OCI-LY3 (cell line): ENCODE measurements around the gene JAKMIP1.

Source experiments
- H2AFZ ChIP-seq: fragments of 200-600, 300-600 bp; shearing (Covaris generic); 2 replicates; pipeline ENCODE4 v1.6.0; 2014; ENCODE audit warnings: antibody characterized with exemption, low read depth, low read length
- H3K27ac ChIP-seq: fragments of 200-600, 300-600 bp; sonication (generic); 2 replicates; pipeline ENCODE4 v1.5.1; 2014; ENCODE audit warnings: mild to moderate bottlenecking, low read length, moderate library complexity, mixed read lengths
- H3K27me3 ChIP-seq: fragments of 200-600, 300-600 bp; sonication (generic); 2 replicates; pipeline ENCODE4 v1.6.1; 2014; ENCODE audit warnings: low read depth, low read length, mixed read lengths
- H3K36me3 ChIP-seq: fragments of 200-600, 300-600 bp; sonication (generic); replicated peaks from 2 replicates; pipeline ENCODE3; 2014; ENCODE audit warnings: low read depth, low read length, mixed read lengths
- H3K4me1 ChIP-seq: fragments of 300-600, 200-600 bp; sonication (generic); 2 replicates; pipeline ENCODE4 v1.6.1; 2014; ENCODE audit warnings: low read length, mixed read lengths
- H3K4me2 ChIP-seq: fragments of 200-600, 300-600 bp; sonication (generic); 2 replicates; pipeline ENCODE4 v1.6.1; 2014; ENCODE audit warnings: low read length, mixed read lengths
- H3K4me3 ChIP-seq: fragments of 300-600, 200-600 bp; sonication (generic); 2 replicates; pipeline ENCODE4 v1.5.1; 2014; ENCODE audit warnings: antibody characterized with exemption, mild to moderate bottlenecking, low read length, moderate library complexity
- H3K79me2 ChIP-seq: fragments of 300-600, 200-600 bp; shearing (Covaris generic); 2 replicates; pipeline ENCODE4 v1.6.1; 2014; ENCODE audit warnings: mild to moderate bottlenecking, low read length, mixed read lengths
- H3K9ac ChIP-seq: fragments of 300-600, 200-600 bp; shearing (Covaris generic); 2 replicates; pipeline ENCODE4 v1.6.0; 2014; ENCODE audit warnings: mild to moderate bottlenecking, low read length, moderate library complexity
- H3K9me3 ChIP-seq: fragments of 200-600, 300-600 bp; shearing (Covaris generic); 2 replicates; pipeline ENCODE4 v1.6.1; 2014; ENCODE audit warnings: low read length, mixed read lengths; ENCODE audit not compliant: insufficient read depth
- H4K20me1 ChIP-seq: fragments of 200-600, 300-600 bp; sonication (generic); 2 replicates; pipeline ENCODE4 v1.6.1; 2016; ENCODE audit warnings: low read length, mixed read lengths; ENCODE audit not compliant: insufficient read depth
- CTCF ChIP-seq: fragments of 200-600, 300-600 bp; sonication (generic); IDR thresholded peaks from 2 replicates; pipeline ENCODE4 v1.5.1; 2014; ENCODE audit warnings: antibody characterized with exemption, low read length, low read depth
- EZH2phosphoT487 ChIP-seq: fragments of 200-600 bp; shearing (Covaris generic); IDR thresholded peaks from 2 replicates; pipeline ENCODE4 v1.6.1; 2018; ENCODE audit warnings: antibody characterized with exemption, mixed run types, low read depth

JAKMIP1 gene

DNA sequence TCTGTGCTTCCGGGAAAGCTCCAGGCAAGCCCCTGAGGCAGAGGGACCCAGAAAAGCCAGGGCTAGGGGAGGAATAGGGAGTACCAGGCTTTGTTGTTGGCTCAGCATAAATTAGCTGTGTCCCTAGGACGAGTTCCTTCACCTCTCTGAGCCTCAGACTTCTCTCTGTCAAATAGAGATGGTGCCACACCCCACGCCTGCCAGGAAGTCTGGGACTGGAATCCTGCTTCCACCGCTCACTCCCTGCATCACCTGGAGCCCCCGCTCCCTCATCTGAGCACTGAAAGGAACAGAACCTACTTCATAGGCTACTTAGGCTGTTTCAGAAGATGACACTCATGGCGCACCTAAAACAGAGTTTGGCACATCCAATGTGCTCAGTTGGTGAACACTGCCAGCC lies 8.1 kb upstream of the JAKMIP1 start:
- Histone ChIP-seq H3K4me1 (no peaks in the 10 kb centered on the region), H3K27me3 (no peaks in the 10 kb centered on the region), H3K79me2 (no peaks in the 10 kb centered on the region)

GRCh38 chr4:6207602-6208001 lies 7.3 kb upstream of the JAKMIP1 start:
- Histone ChIP-seq H3K4me2 (no peak overlapping the region), H3K9me3 (no peaks in the 10 kb centered on the region), H3K79me2 (no peaks in the 10 kb centered on the region), H2AFZ (no peak overlapping the region), H3K4me1 (no peaks in the 10 kb centered on the region), H3K27ac (no peak overlapping the region), H3K4me3 (no peak overlapping the region), H3K36me3 (no peaks in the 10 kb centered on the region), H4K20me1 (no peaks in the 10 kb centered on the region), H3K9ac (no peak overlapping the region), H3K27me3 (no peaks in the 10 kb centered on the region)
- TF ChIP-seq EZH2phosphoT487: no peak
- TF ChIP-seq CTCF: no peak

More for the DNA sequence above, 8.1 kb upstream of the JAKMIP1 start:
- Histone ChIP-seq H3K9ac (no peak overlapping the region), H3K27ac (no peak overlapping the region), H3K4me2 (no peak overlapping the region), H3K9me3 (no peaks in the 10 kb centered on the region), H4K20me1 (no peaks in the 10 kb centered on the region), H2AFZ (no peak overlapping the region), H3K4me3 (no peak overlapping the region), H3K36me3 (no peaks in the 10 kb centered on the region)
- TF ChIP-seq CTCF (no peak), EZH2phosphoT487 (no peak)

DNA sequence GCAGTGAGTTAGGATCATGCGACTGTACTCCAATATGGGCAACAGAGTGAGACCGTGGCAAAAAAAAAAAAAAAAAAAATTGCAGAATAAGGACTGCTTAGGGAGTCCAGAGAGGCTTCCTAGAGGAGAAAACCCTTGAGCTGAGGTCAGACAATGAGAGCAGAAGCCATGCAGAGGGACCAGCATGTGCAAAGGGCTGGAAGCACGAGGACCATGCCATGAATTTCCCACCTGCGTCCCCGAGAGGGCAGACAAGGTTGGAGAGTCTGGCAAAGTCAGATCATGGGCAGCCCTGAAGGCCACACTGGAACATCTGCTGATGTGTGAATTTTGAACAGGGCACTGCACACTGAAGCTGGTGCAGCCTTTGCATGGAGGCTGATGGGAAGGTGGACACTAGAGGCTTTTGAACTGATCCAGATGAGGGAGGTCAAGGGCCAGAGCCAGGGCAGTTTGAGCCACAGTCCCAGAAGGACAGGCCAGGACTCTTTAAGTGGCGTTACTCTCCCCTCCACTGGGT lies 6.5 kb upstream of the JAKMIP1 start:
- Histone ChIP-seq H3K9me3 (no peaks in the 10 kb centered on the region), H3K27me3 (no peaks in the 10 kb centered on the region), H3K36me3 (no peaks in the 10 kb centered on the region), H3K4me2 (no peak overlapping the region), H4K20me1 (no peaks in the 10 kb centered on the region), H3K79me2 (no peaks in the 10 kb centered on the region), H3K4me1 (peaks cover 1% of the 10 kb centered on the region; the same call in 1 of the 2 replicates), H3K4me3 (no peak overlapping the region), H2AFZ (no peak overlapping the region), H3K9ac (no peak overlapping the region), H3K27ac (no peak overlapping the region)
- TF ChIP-seq EZH2phosphoT487 (no peak), CTCF (no peak)

GRCh38 chr4:6205973-6206372 lies 5.6 kb upstream of the JAKMIP1 start:
- H4K20me1 ChIP-seq: no peaks in the 10 kb centered on the region
- H2AFZ ChIP-seq: no peak overlapping the region
- no peak overlapping the region for H3K4me3 ChIP-seq
- H3K9ac ChIP-seq: no peak overlapping the region
- H3K4me1 ChIP-seq: peaks cover 5% of the 10 kb centered on the region; the same call in 1 of the 2 replicates
- H3K9me3 ChIP-seq: no peaks in the 10 kb centered on the region
- no peaks in the 10 kb centered on the region for H3K79me2 ChIP-seq
- no peak overlapping the region for H3K27ac ChIP-seq
- no peaks in the 10 kb centered on the region for H3K36me3 ChIP-seq
- no peak for TF ChIP-seq CTCF
- TF ChIP-seq EZH2phosphoT487: no peak
- H3K27me3 ChIP-seq: no peaks in the 10 kb centered on the region
- H3K4me2 ChIP-seq: no peak overlapping the region
